Stomach (tissue), 4 donors: ENCODE measurements around the gene LYVE1.

Experiments
- EP300 ChIP-seq: sonication (generic); formaldehyde crosslinking; IDR thresholded peaks from one replicate; pipeline ENCODE4 v1.6.1; 2017; ENCODE audit warnings: antibody characterized with exemption
- POLR2A ChIP-seq, 4 donors: fragments of 450-650 bp; IDR thresholded peaks; one replicate each; pipeline ENCODE4 v1.6.1; 2016; ENCODE audit warnings: antibody characterized with exemption in 4 of 4, control low read depth in 2 of 4, mild to moderate bottlenecking in 1 of 4, moderate library complexity in 1 of 4
- POLR2AphosphoS5 ChIP-seq, 3 donors: sonication (generic); formaldehyde crosslinking; IDR thresholded peaks; one replicate each; pipeline ENCODE4 v1.6.1; 2016; ENCODE audit warnings: antibody characterized with exemption in 3 of 3
- TF ChIP-seq, protein P1 (sequence below), 7 experiments: fragments of 450-650 bp in 4 of 7; fragments of 200-600 bp in 3 of 7; sonication (generic) in 3 of 7; IDR thresholded peaks; one replicate each; pipeline ENCODE4 v1.5.1; 2016 to 2019; ENCODE audit warnings: antibody characterized with exemption in 7 of 7, control low read depth in 2 of 7, mild to moderate bottlenecking in 1 of 7

- TF ChIP-seq POLR2A (IDR thresholded peaks at IDR 0.05): no peak
- TF ChIP-seq, protein P1, sequence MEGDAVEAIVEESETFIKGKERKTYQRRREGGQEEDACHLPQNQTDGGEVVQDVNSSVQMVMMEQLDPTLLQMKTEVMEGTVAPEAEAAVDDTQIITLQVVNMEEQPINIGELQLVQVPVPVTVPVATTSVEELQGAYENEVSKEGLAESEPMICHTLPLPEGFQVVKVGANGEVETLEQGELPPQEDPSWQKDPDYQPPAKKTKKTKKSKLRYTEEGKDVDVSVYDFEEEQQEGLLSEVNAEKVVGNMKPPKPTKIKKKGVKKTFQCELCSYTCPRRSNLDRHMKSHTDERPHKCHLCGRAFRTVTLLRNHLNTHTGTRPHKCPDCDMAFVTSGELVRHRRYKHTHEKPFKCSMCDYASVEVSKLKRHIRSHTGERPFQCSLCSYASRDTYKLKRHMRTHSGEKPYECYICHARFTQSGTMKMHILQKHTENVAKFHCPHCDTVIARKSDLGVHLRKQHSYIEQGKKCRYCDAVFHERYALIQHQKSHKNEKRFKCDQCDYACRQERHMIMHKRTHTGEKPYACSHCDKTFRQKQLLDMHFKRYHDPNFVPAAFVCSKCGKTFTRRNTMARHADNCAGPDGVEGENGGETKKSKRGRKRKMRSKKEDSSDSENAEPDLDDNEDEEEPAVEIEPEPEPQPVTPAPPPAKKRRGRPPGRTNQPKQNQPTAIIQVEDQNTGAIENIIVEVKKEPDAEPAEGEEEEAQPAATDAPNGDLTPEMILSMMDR (IDR thresholded peaks at IDR 0.05): peak in 3 of 7 experiments; percentile 6 to 39 (median 31)
- TF ChIP-seq EP300: no peak
- no peak for TF ChIP-seq POLR2AphosphoS5 (IDR thresholded peaks at IDR 0.05)
Measured at GRCh38 chr11:10514202-10514601, 54.3 kb downstream of the LYVE1 start.
